Breast epithelium (tissue), 4 donors: Measurements from ENCODE around the gene SLC39A11. TPM values are rescaled to one million over a fixed set of nuclear protein-coding genes. Genes with fewer than 3 reads are reported as not detected.

ENCODE experiments used
- DNase-seq, 2 donors: peaks; one replicate each; pipeline ENCODE4 v3.0.0-alpha.2; 2019; ENCODE audit warnings: low spot score in 2 of 2
- H3K27ac ChIP-seq, 2 donors: fragments of 200-600 bp; sonication (generic) in 1 of 2; one replicate each; pipeline ENCODE4 v1.5.1; 2016 to 2019; ENCODE audit warnings: mild to moderate bottlenecking in 1 of 2
- H3K27me3 ChIP-seq, 2 donors: fragments of 200-600 bp; sonication (generic) in 1 of 2; one replicate each; pipeline versions ENCODE4 v1.5.1 to v1.6.0; 2017 to 2019; ENCODE audit warnings: control low read depth in 1 of 2, mild to moderate bottlenecking in 1 of 2
- H3K36me3 ChIP-seq: fragments of 200-600 bp; one replicate; pipeline ENCODE4 v1.5.1; 2019
- H3K4me1 ChIP-seq, 2 donors: fragments of 200-600 bp; sonication (generic); one replicate each; pipeline ENCODE4 v1.5.1; 2016 to 2019; ENCODE audit warnings: control low read depth in 1 of 2
- H3K4me3 ChIP-seq, 3 donors: fragments of 200-600 bp; sonication (generic); 1 replicate in 2 of 3; 2 replicates in 1 of 3; pipeline ENCODE4 v1.5.1; 2016 to 2019; ENCODE audit warnings: mild to moderate bottlenecking in 3 of 3, moderate library complexity in 2 of 3
- H3K9me3 ChIP-seq, 2 donors: fragments of 200-600 bp; sonication (generic) in 1 of 2; one replicate each; pipeline ENCODE4 v1.5.1; 2016 to 2019; ENCODE audit warnings: control low read depth in 1 of 2
- CTCF ChIP-seq, 3 donors: fragments of 450-650 bp; IDR thresholded peaks; one replicate each; pipeline ENCODE4 v1.5.1; 2016 to 2017; ENCODE audit warnings: antibody characterized with exemption in 3 of 3, mild to moderate bottlenecking in 3 of 3, moderate library complexity in 3 of 3
- POLR2A ChIP-seq: fragments of 450-650 bp; IDR thresholded peaks from one replicate; pipeline ENCODE4 v1.6.1; 2016; ENCODE audit warnings: antibody characterized with exemption, mild to moderate bottlenecking, moderate library complexity
- POLR2AphosphoS5 ChIP-seq, 3 donors: sonication (generic); formaldehyde crosslinking; IDR thresholded peaks; one replicate each; pipeline ENCODE4 v1.6.1; 2017; ENCODE audit warnings: antibody characterized with exemption in 3 of 3
- intact Hi-C: fragments of 100-400 bp; cut with DNase I; formaldehyde crosslinking; loops from one replicate; pipeline ENCODE4 v1.15.1; 2023; ENCODE audit warnings: low total_unique reads
- total RNA-seq, 3 donors: library from RNA; depleted of rRNA; stranded (reverse); fragments of >200 nt; gene quantifications; one replicate each; pipeline ENCODE4 v1.1.0, GENCODE V29; 2016

Gene SLC39A11
- total RNA-seq, 3 donors from 2014 or later = 31.8 to 54.6 (median 47.0) TPM

GRCh38 chr17:72693151-72693878 lies 399.2 kb downstream of the SLC39A11 start:
- intact Hi-C loops = no loop called here
- Histone ChIP-seq H3K9me3 (no peaks in the 10 kb centered on the region), H3K4me3 (no peak overlapping the region), H3K36me3 (no peaks in the 10 kb centered on the region), H3K4me1 (no peaks in the 10 kb centered on the region), H3K27me3 (no peaks in the 10 kb centered on the region), H3K27ac (no peak overlapping the region)
- TF ChIP-seq POLR2AphosphoS5 (IDR thresholded peaks at IDR 0.05) (no peak), CTCF (IDR thresholded peaks at IDR 0.05) (no peak), POLR2A (no peak)
- DNase-seq = no peak

DNA sequence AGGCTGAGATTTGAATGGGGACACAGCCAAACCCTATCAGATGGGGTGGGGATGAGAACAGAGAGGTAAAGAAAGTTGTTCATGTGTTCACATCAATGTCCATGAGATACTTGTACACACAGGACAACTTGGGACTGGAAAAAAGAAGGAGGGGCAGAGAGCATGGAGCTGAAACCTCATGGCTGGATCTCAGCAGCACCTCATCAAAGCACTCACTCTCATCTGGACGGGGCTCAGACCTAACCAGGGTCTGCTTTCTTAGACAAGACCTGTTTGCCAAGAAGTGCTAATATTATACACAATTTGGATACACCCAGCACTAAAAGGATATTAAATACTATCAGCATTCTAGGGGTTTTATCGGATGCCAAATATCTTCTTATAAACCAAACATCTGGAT lies 399.8 kb downstream of the SLC39A11 start:
- no peaks in the 10 kb centered on the region for H3K9me3 ChIP-seq
- no peak for DNase-seq
- TF ChIP-seq POLR2AphosphoS5 (IDR thresholded peaks at IDR 0.05) (no peak), CTCF (IDR thresholded peaks at IDR 0.05) (no peak), POLR2A (no peak)
- intact Hi-C loops = no loop called here
- H3K4me1 ChIP-seq = no peaks in the 10 kb centered on the region
- no peaks in the 10 kb centered on the region for H3K27me3 ChIP-seq
- no peak overlapping the region for H3K4me3 ChIP-seq
- no peak overlapping the region for H3K27ac ChIP-seq
- no peaks in the 10 kb centered on the region for H3K36me3 ChIP-seq

- Histone ChIP-seq H3K27me3 (no peaks in the 10 kb centered on the region), H3K36me3 (no peaks in the 10 kb centered on the region), H3K4me1 (no peaks in the 10 kb centered on the region), H3K9me3 (no peaks in the 10 kb centered on the region), H3K4me3 (no peak overlapping the region), H3K27ac (no peak overlapping the region)
- DNase-seq = no peak
- no peak for TF ChIP-seq POLR2A
- TF ChIP-seq POLR2AphosphoS5 (IDR thresholded peaks at IDR 0.05) = no peak
- TF ChIP-seq CTCF (IDR thresholded peaks at IDR 0.05) = no peak
- intact Hi-C loops = no loop called here
These were observed 400.9 kb downstream of the SLC39A11 start for GRCh38 chr17:72691586-72691985.

DNA sequence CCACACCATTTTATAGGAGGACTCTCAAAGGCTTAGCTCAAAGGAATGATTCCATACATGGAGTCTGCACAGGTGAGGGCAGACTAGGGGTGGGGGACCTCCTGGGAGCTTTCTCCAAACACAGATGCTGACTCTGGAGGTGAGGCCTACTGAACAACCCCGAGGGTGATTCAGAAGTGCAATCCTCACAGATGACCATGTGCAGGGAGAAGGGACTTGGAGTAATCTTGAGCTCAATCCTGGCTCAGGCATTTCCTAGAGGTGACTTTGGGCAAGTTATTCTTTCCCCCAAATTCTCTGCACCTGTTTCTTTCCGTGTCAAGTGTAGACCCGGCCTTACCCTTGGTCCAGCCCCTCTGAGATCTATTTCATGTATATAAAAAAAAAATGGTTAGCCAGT lies 401.5 kb downstream of the SLC39A11 start:
- intact Hi-C loops = no loop called here

More for the DNA sequence above, 401.5 kb downstream of the SLC39A11 start:
- TF ChIP-seq POLR2AphosphoS5 (IDR thresholded peaks at IDR 0.05) (no peak), CTCF (IDR thresholded peaks at IDR 0.05) (no peak), POLR2A (no peak)
- H3K4me1 ChIP-seq = no peaks in the 10 kb centered on the region
- no peak overlapping the region for H3K4me3 ChIP-seq
- H3K9me3 ChIP-seq = no peaks in the 10 kb centered on the region
- no peak overlapping the region for H3K27ac ChIP-seq
- no peaks in the 10 kb centered on the region for H3K27me3 ChIP-seq
- no peaks in the 10 kb centered on the region for H3K36me3 ChIP-seq
- DNase-seq = no peak
